GM10266 (cell line): Measurements from ENCODE around the gene SLC34A1.

Experiments
- DNase-seq: peaks from one replicate; pipeline ENCODE4 v3.0.0; 2012; ENCODE audit errors: extremely low spot score
- CTCF ChIP-seq: IDR thresholded peaks from 2 replicates; pipeline ENCODE4 v1.5.1; 2012; ENCODE audit warnings: mild to moderate bottlenecking, low read depth; ENCODE audit not compliant: control insufficient read depth, insufficient read depth; ENCODE audit errors: missing control alignments

Gene SLC34A1

GRCh38 chr5:177423671-177424070, 39.4 kb downstream of the SLC34A1 start:
- DNase-seq, result no peak
- TF ChIP-seq CTCF, result no peak

DNA sequence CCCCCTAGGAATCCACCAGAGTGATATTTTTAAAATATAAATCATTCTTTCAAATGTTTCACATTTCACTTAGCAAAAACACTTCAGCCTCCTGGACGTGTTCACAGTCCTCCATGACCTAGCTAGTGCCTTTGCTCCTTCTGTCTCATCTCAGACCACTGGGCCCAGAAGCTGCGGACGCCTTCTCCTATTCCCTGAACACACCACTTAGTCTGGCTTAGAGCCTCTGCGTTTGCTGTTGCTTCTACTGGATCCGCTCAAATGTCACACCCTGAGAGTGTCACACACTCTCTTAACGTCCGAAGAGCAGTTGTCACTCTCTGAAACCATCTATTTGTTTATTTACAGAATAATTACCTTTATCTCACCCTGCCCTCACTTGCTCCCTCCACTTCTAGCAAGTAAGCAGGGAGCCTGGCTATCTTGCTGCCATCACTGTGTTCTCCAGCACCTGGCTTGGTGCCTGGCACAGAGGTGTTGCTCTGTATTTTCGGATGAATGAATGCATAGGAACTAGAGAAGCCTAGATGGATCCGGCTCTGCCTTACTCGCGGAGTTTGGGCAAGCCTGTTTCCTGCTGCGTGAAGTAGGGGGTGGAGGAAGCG, 41.1 kb downstream of the SLC34A1 start:
- DNase-seq, result no peak
- no peak for TF ChIP-seq CTCF

GRCh38 chr5:177425801-177426565, 41.7 kb downstream of the SLC34A1 start:
- DNase-seq, result peak; percentile 99
- no peak for TF ChIP-seq CTCF

DNA sequence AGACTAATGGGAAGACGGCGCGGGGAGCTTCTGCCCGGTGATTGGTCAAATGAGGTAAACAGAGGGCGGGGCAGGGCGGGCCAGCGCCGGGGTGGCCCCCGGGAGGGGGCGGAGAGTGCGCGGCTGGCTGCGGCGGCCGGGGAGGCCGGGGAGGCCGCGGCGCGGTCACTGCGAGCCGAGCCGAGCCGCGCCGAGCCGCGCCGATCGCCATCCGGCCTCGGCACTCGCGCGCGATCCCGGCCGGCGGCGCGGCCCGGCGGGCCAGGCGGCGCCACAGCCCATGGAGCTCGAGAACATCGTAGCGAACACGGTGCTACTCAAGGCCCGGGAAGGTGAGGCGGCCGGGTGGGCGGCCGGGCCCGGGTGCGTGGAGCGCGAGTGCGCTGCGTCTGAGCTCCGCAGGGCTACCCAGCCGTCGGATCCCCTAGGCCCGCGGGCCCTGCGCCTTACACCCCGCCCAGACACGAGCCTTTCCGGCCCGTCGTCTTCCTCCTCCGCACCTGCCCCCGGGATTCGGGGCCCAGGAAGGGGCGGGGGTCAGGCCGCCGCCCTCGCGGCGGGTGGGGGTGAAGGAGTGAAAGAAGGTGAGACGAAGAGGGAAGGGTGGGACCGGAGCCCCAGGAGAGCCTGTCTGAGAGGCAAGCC, 42.5 kb downstream of the SLC34A1 start, which contains the start of gene GRK6:
TSS of gene GRK6 (plus strand) at position 111 of the 645 bp plus-strand sequence. CDS start at position 281, 170 bp downstream.
- DNase-seq, result peak; percentile 60
- TF ChIP-seq CTCF, result no peak

GRCh38 chr5:177427211-177427822, 43.1 kb downstream of the SLC34A1 start:
- TF ChIP-seq CTCF, result no peak
- peak; percentile 43 for DNase-seq

GRCh38 chr5:177427919-177428573, 43.8 kb downstream of the SLC34A1 start:
- no peak for TF ChIP-seq CTCF
- DNase-seq, result no peak
